Right lung (tissue), 5 donors: ENCODE results near the gene HMGCS2. TPM values are rescaled to one million over a fixed set of nuclear protein-coding genes. Genes with fewer than 3 reads are reported as not detected.
A peak's percentile ranks its signal among the peaks of the same experiment; 100 is the strongest.

Source experiments
- DNase-seq, 2 donors: peaks; one replicate each; pipeline ENCODE4 v3.0.0-alpha.2; 2013
- polyA plus RNA-seq, 5 donors: library from polyadenylated mRNA; unstranded; fragments of 120-200 nt; gene quantifications; one replicate each; pipeline versions ENCODE4 v1.2.1 to v1.2.3, GENCODE V29; 2013; ENCODE audit warnings: inconsistent platforms in 1 of 5, low replicate concordance in 1 of 5; ENCODE audit not compliant: insufficient read length in 5 of 5, insufficient read depth in 1 of 5

The HMGCS2 gene
- polyA plus RNA-seq, 5 donors, result 0.35 to 2.8 (median 0.53) TPM

GRCh38 chr1:119762953-119763352, 5.8 kb downstream of the HMGCS2 start:
- no peak for DNase-seq

GRCh38 chr1:119762409-119762808, 6.3 kb downstream of the HMGCS2 start:
- DNase-seq, result no peak

- DNase-seq, result no peak
Measured at GRCh38 chr1:119758584-119758983, 10.1 kb downstream of the HMGCS2 start.

DNA sequence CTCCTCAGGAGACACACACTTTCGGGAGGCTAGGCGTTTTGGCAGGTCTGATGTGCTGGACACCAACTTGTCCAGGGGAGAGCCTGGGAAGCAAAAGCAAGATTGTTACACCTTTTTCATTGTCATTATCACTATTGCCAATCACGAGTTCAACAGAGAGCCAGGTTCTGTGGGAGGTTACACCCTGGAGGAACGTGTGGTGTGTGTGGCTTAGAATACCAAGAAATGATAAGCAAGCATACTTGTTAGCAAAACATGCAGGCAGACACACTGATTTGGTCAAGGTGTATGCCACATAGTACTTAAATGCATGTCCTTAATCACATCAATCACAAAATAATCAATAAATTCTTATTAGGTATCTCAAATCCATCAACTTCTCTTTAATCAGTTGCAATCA, 16.1 kb downstream of the HMGCS2 start:
- DNase-seq, result no peak

DNA sequence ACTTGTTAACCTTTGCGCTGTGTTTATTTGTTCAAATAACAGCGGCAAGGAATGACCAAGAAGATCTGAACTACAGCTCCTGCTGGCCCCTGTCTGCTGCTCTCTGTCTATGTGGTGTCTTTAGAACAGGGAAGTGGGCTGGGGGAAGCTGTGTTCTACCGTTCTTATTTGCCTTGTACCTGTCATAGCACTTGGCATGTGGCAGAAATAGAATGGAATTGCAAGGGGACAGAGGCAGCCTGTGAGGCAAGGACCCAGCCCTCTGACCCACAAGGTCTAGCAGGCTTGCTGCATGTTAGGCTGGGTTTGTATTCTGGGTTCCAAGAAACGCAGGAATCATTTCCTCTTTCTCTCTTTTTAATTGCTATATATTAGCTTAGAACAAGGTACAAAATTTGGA, 20.7 kb downstream of the HMGCS2 start:
- no peak for DNase-seq

- no peak for DNase-seq
Measured at GRCh38 chr1:119747451-119747850, 21.3 kb downstream of the HMGCS2 start.

DNA sequence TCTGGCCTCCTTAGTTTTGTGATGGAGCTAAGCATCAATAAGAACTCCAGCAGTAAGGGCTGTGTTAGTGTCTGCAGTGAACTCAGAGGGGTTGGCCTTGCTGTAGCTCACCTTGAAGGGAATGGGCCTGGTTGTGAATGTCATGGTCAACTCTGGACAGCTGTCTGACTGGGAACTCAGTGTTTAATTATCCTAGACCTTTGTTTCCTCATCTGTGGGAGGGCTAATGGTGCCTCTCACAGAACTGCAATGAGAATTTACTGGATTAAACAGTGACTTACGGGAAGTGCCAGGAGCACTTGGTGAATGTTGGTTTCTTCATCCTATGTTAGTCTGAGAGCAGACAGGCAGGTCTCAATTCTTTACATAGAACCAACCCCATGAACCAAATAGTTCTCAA, 23.7 kb downstream of the HMGCS2 start:
- no peak for DNase-seq

- no peak for DNase-seq
Measured at GRCh38 chr1:119744598-119744942, 24.1 kb downstream of the HMGCS2 start.

GRCh38 chr1:119743776-119744597, 24.7 kb downstream of the HMGCS2 start:
- DNase-seq, result peak; percentile 58 to 72

DNA sequence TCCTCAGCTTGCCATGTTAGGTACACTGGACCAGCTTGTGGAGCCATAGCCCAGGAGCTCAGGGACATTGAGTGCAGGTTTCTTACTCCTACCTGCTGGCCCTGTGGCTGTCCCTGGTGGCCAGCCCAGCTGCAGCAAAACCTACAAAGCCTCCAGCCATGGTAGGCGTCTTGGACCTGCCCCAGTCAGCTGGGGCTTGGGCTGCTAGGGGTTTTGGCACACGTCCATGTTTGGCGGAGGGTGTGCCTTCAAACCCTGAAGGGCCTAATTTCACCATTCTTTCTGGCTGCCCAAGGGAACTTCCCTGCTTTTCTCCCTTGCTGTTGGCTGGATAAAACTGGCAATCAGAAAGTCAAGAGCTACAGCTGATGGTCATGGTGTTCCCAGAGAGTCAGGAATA, 25.4 kb downstream of the HMGCS2 start:
- DNase-seq, result no peak

- no peak for DNase-seq
Measured at GRCh38 chr1:119742677-119743076, 26.0 kb downstream of the HMGCS2 start.

DNA sequence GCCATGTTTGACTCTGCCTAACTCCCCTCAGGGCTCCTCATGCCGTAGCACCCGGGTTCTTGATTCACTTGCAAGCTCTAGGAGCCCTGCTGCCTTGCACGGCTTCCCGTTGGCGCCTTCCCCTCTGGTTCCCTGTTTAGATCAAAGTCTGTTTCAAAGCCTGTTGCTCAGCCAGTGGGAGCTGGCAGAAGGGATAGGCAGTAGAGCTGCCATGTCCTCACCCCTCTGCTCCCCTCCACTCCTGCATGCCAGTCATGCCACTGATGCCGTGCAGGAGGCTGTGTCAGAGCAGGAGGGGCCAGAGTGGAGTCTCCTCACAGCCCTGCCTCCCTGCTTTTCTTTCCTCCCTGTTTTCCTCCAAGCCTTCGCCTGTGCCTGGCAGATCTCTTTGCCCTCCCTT, 26.5 kb downstream of the HMGCS2 start:
- no peak for DNase-seq

- no peak for DNase-seq
Measured at GRCh38 chr1:119740896-119741780, 27.6 kb downstream of the HMGCS2 start.

DNA sequence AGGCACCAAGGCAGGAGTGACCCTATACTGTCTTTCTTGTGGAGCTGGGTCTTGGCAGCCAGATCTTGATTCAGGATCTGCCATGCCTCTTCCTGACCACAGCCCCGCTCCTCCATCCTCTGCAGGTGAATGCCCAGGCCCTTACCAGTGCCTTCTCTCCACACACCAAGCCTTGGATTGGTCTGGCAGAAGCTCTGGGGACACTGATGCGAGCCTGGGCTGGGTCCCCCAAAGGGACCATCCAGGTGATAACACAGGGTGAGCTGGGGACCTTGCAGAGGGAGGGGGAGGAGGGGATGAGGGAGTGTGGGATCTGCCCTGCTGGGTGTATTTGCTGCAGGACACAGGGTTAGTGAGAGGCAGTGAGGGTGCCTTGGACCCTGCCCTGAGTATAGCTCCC, 28.4 kb downstream of the HMGCS2 start:
- DNase-seq, result no peak

- no peak for DNase-seq
Measured at GRCh38 chr1:119739150-119739549, 29.6 kb downstream of the HMGCS2 start.

GRCh38 chr1:119738100-119738720, 30.5 kb downstream of the HMGCS2 start:
- DNase-seq, result no peak

- DNase-seq, result peak; percentile 19 to 31
Measured at GRCh38 chr1:119737040-119737682, 31.5 kb downstream of the HMGCS2 start.

- no peak for DNase-seq
Measured at GRCh38 chr1:119736649-119737039, 32.1 kb downstream of the HMGCS2 start.

DNA sequence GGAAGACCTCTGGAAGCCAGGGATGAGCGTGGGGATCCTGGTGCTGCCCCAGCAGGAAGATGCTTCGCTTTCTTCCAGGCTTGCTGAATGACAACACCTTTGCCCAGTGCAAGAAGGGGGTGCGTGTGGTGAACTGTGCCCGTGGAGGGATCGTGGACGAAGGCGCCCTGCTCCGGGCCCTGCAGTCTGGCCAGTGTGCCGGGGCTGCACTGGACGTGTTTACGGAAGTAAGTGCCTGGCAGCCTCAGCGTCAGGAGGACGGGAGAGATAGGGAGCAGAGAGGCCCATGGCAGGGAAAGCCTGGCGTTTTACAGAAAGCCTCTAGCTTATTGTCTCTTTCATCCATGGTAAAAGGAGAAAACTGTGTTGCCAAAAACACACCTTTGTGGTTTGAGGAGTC, 33.5 kb downstream of the HMGCS2 start:
- DNase-seq, result no peak

- no peak for DNase-seq
Measured at GRCh38 chr1:119733754-119734153, 35.0 kb downstream of the HMGCS2 start.

- no peak for DNase-seq
Measured at GRCh38 chr1:119732465-119733168, 36.1 kb downstream of the HMGCS2 start.
